ENCODE measurements around the gene GIMAP1.
A peak's percentile ranks its signal among the peaks of the same experiment; 100 is the strongest.

The GIMAP1 gene

DNA sequence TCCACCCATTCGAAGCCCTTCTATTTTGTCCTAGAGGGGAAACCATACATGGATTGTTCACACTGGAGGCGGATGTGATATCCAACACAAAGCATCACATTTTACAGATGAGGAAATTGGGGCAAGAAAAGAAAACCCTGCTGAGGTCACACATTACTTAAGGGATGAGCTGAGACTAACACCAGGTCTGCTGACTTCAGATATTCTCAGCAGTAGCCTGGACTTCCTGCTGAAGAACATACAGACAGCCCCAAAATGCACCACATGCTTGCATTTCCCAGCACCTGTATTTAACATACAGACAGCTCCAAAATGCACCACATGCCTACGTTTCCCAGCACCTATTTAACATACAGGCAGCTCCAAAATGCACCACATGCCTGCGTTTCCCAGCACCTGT, 32.0 kb downstream of the GIMAP1 start:
- ATAC-seq (ENCODE audit: insufficient read depth, low read depth), result peak; percentile 21; the same call in 1 of the 3 replicates
- Histone ChIP-seq H3K79me2 (ENCODE audit: insufficient read depth, low read length) (peaks cover 6% of the 10 kb centered on the region; the same call in 1 of the 2 replicates), H3K9ac (ENCODE audit: low read depth, low read length) (no peak overlapping the region), H3K4me2 (ENCODE audit: insufficient read depth, low read length) (no peak overlapping the region), H3K27me3 (ENCODE audit: insufficient read depth, low read length, poor library complexity) (no peaks in the 10 kb centered on the region), H2AFZ (ENCODE audit: low read depth, low read length) (no peak overlapping the region), H3K4me1 (ENCODE audit: insufficient read depth, low read length) (peaks cover 22% of the 10 kb centered on the region), H4K20me1 (ENCODE audit: insufficient read depth, low read length) (peaks cover 4% of the 10 kb centered on the region; the same call in 1 of the 2 replicates), H3K9me3 (ENCODE audit: insufficient read depth, low read length, severe bottlenecking) (no peaks in the 10 kb centered on the region), H3K36me3 (ENCODE audit: insufficient read depth, low read length) (peaks cover 18% of the 10 kb centered on the region), H3K4me3 (ENCODE audit: low read depth in 1 of 2, low read length in 2 of 2) (no peak overlapping the region), H3K27ac (ENCODE audit: low read length) (peak overlapping the region; percentile 33; the same call in 1 of the 2 replicates)
- DNase-seq, result no peak
- TF ChIP-seq EZH2 (IDR thresholded peaks at IDR 0.05; ENCODE audit: borderline replicate concordance, low read depth, low read length, severe bottlenecking) (no peak), CTCF (IDR thresholded peaks at IDR 0.05; ENCODE audit: borderline replicate concordance, extremely low read depth, low read length, poor library complexity, severe bottlenecking) (no peak)

- Histone ChIP-seq H3K9ac (ENCODE audit: low read depth, low read length) (no peak overlapping the region), H3K79me2 (ENCODE audit: insufficient read depth, low read length) (no peaks in the 10 kb centered on the region), H3K27ac (ENCODE audit: low read length) (no peak overlapping the region), H3K4me2 (ENCODE audit: insufficient read depth, low read length) (no peak overlapping the region), H4K20me1 (ENCODE audit: insufficient read depth, low read length) (no peaks in the 10 kb centered on the region), H3K27me3 (ENCODE audit: insufficient read depth, low read length, poor library complexity) (no peaks in the 10 kb centered on the region), H3K36me3 (ENCODE audit: insufficient read depth, low read length) (no peaks in the 10 kb centered on the region), H2AFZ (ENCODE audit: low read depth, low read length) (no peak overlapping the region), H3K4me3 (ENCODE audit: low read depth in 1 of 2, low read length in 2 of 2) (no peak overlapping the region), H3K4me1 (ENCODE audit: insufficient read depth, low read length) (peaks cover 39% of the 10 kb centered on the region), H3K9me3 (ENCODE audit: insufficient read depth, low read length, severe bottlenecking) (no peaks in the 10 kb centered on the region)
- TF ChIP-seq EZH2 (IDR thresholded peaks at IDR 0.05; ENCODE audit: borderline replicate concordance, low read depth, low read length, severe bottlenecking) (no peak), CTCF (IDR thresholded peaks at IDR 0.05; ENCODE audit: borderline replicate concordance, extremely low read depth, low read length, poor library complexity, severe bottlenecking) (no peak)
- no peak for ATAC-seq (ENCODE audit: insufficient read depth, low read depth)
- DNase-seq, result no peak
These were observed 35.3 kb downstream of the GIMAP1 start for GRCh38 chr7:150751702-150752101.

- no peaks in the 10 kb centered on the region for H3K36me3 ChIP-seq (ENCODE audit: insufficient read depth, low read length)
- H3K4me1 ChIP-seq (ENCODE audit: insufficient read depth, low read length), result peaks cover 46% of the 10 kb centered on the region
- ATAC-seq (ENCODE audit: insufficient read depth, low read depth) (no peak), DNase-seq (no peak)
- TF ChIP-seq EZH2 (IDR thresholded peaks at IDR 0.05; ENCODE audit: borderline replicate concordance, low read depth, low read length, severe bottlenecking), result no peak
- TF ChIP-seq CTCF (IDR thresholded peaks at IDR 0.05; ENCODE audit: borderline replicate concordance, extremely low read depth, low read length, poor library complexity, severe bottlenecking), result no peak
- H3K27me3 ChIP-seq (ENCODE audit: insufficient read depth, low read length, poor library complexity), result no peaks in the 10 kb centered on the region
- H3K4me3 ChIP-seq (ENCODE audit: low read depth in 1 of 2, low read length in 2 of 2), result no peak overlapping the region
- H3K9ac ChIP-seq (ENCODE audit: low read depth, low read length), result no peak overlapping the region
- H3K9me3 ChIP-seq (ENCODE audit: insufficient read depth, low read length, severe bottlenecking), result no peaks in the 10 kb centered on the region
- H4K20me1 ChIP-seq (ENCODE audit: insufficient read depth, low read length), result no peaks in the 10 kb centered on the region
- H3K4me2 ChIP-seq (ENCODE audit: insufficient read depth, low read length), result no peak overlapping the region
- no peaks in the 10 kb centered on the region for H3K79me2 ChIP-seq (ENCODE audit: insufficient read depth, low read length)
- H3K27ac ChIP-seq (ENCODE audit: low read length), result peak overlapping the region; percentile 70
- H2AFZ ChIP-seq (ENCODE audit: low read depth, low read length), result no peak overlapping the region
These were observed 36.8 kb downstream of the GIMAP1 start for GRCh38 chr7:150753239-150753638.
